Activated T-cell treated with anti-CD3 and anti-CD28 coated beads for 1 hour (primary cell): ENCODE results near the gene KCNMA1.

Source experiments
- DNase-seq: peaks from one replicate; pipeline ENCODE4 v3.0.0-alpha.2; 2020; ENCODE audit warnings: low read depth

Gene KCNMA1

GRCh38 chr10:76882245-76882644 is 755.4 kb downstream of the KCNMA1 start:
- no peak for DNase-seq

GRCh38 chr10:76881477-76882220 is 756.0 kb downstream of the KCNMA1 start:
- DNase-seq = no peak

GRCh38 chr10:76880931-76881330 is 756.7 kb downstream of the KCNMA1 start:
- DNase-seq = no peak

GRCh38 chr10:76879116-76879913 is 758.3 kb downstream of the KCNMA1 start:
- DNase-seq = no peak

- DNase-seq = no peak
Observed at GRCh38 chr10:76878514-76878913, 759.1 kb downstream of the KCNMA1 start.

GRCh38 chr10:76874896-76875295 is 762.7 kb downstream of the KCNMA1 start:
- no peak for DNase-seq

GRCh38 chr10:76874176-76874575 is 763.4 kb downstream of the KCNMA1 start:
- no peak for DNase-seq

- no peak for DNase-seq
Observed at GRCh38 chr10:76871697-76872295, 765.8 kb downstream of the KCNMA1 start.

- DNase-seq = no peak
Observed at GRCh38 chr10:76869931-76870330, 767.7 kb downstream of the KCNMA1 start.

GRCh38 chr10:76868098-76868977 is 769.3 kb downstream of the KCNMA1 start:
- no peak for DNase-seq

GRCh38 chr10:76866841-76867586 is 770.6 kb downstream of the KCNMA1 start:
- no peak for DNase-seq

GRCh38 chr10:76864922-76865321 is 772.7 kb downstream of the KCNMA1 start:
- no peak for DNase-seq

GRCh38 chr10:76858721-76859120 is 778.9 kb downstream of the KCNMA1 start:
- no peak for DNase-seq

- DNase-seq = no peak
Observed at GRCh38 chr10:76840802-76841201, 796.8 kb downstream of the KCNMA1 start.

- no peak for DNase-seq
Observed at GRCh38 chr10:76839276-76839675, 798.3 kb downstream of the KCNMA1 start.

GRCh38 chr10:76830218-76830617 is 807.4 kb downstream of the KCNMA1 start:
- DNase-seq = no peak

GRCh38 chr10:76829724-76830123 is 807.9 kb downstream of the KCNMA1 start:
- no peak for DNase-seq
